IMR-90 (cell line): Measurements from ENCODE around the gene DDX39A. TPM values are rescaled to one million over a fixed set of nuclear protein-coding genes. Genes with fewer than 3 reads are reported as not detected.

Source experiments
- ATAC-seq: fragments of 200-7000 bp; cut with Tn5 transposase; 2 replicates; pipeline ENCODE4 v1.9.1; 2020; ENCODE audit warnings: low read depth, mild to moderate bottlenecking, moderate library complexity
- BruUV-seq: library from RNA; stranded (reverse); fragments of 400-500 nt; replicated peaks from 2 replicates; lab custom pipeline; 2021; lab: Mats Ljungman, UMichigan
- CTCF ChIA-PET: fragments of 300-600 bp; formaldehyde crosslinking; extraction: SDS; loops from one replicate; lab custom pipeline; 2021; ENCODE audit warnings: antibody characterized with exemption; lab: Yijun Ruan, JAX
- POLR2A ChIA-PET: fragments of 300-600 bp; sonication (Branson Sonifier 250); formaldehyde crosslinking; loops from one replicate; lab custom pipeline; 2022; ENCODE audit warnings: antibody characterized with exemption; ENCODE audit not compliant: unreplicated experiment; lab: Charles Lee
- DNase-seq: peaks from one replicate; pipeline ENCODE4 v3.0.0; 2013
- H2AFZ ChIP-seq: replicated peaks from 2 replicates; pipeline ENCODE3; 2013; ENCODE audit warnings: low read length, mild to moderate bottlenecking; ENCODE audit not compliant: poor library complexity
- H2AK5ac ChIP-seq: 2 replicates; pipeline ENCODE4 v1.6.1; 2013; ENCODE audit warnings: low read depth, low read length, inconsistent platforms
- H2AK9ac ChIP-seq: replicated peaks from 2 replicates; pipeline ENCODE3; 2013; ENCODE audit warnings: mild to moderate bottlenecking, low read depth, low read length, moderate library complexity; ENCODE audit not compliant: poor library complexity
- H2BK120ac ChIP-seq: 2 replicates; pipeline ENCODE4 v1.6.1; 2013; ENCODE audit warnings: low read depth, low read length, inconsistent platforms
- H2BK15ac ChIP-seq: 3 replicates; pipeline ENCODE4 v1.6.1; 2013; ENCODE audit warnings: low read depth, low read length, inconsistent platforms
- H2BK20ac ChIP-seq: 2 replicates; pipeline ENCODE4 v1.6.1; 2013; ENCODE audit warnings: low read depth, mild to moderate bottlenecking, inconsistent platforms, low read length, moderate library complexity
- H2BK5ac ChIP-seq: 2 replicates; pipeline ENCODE4 v1.6.1; 2013; ENCODE audit warnings: mild to moderate bottlenecking, low read depth, low read length, inconsistent platforms; ENCODE audit not compliant: poor library complexity, severe bottlenecking
- H3K14ac ChIP-seq: replicated peaks from 2 replicates; pipeline ENCODE4 v1.6.1; 2013; ENCODE audit warnings: low read depth, low read length, inconsistent platforms
- H3K18ac ChIP-seq: 2 replicates; pipeline ENCODE4 v1.6.1; 2013; ENCODE audit warnings: low read depth, low read length, control low read depth
- H3K23ac ChIP-seq: 2 replicates; pipeline ENCODE4 v1.6.1; 2013; ENCODE audit warnings: low read depth, low read length, inconsistent platforms
- H3K27ac ChIP-seq: 2 replicates; pipeline ENCODE4 v1.5.1; 2013; ENCODE audit warnings: mild to moderate bottlenecking, control low read depth, low read length; ENCODE audit not compliant: insufficient read depth
- H3K27me3 ChIP-seq: 2 replicates; pipeline ENCODE4 v1.6.1; 2013; ENCODE audit warnings: low read length; ENCODE audit not compliant: control insufficient read depth, insufficient read depth
- H3K36me3 ChIP-seq: 2 replicates; pipeline ENCODE4 v1.6.1; 2013; ENCODE audit warnings: low read length, mixed read lengths; ENCODE audit not compliant: control insufficient read depth, insufficient read depth
- H3K4ac ChIP-seq: 2 replicates; pipeline ENCODE4 v1.6.1; 2013; ENCODE audit warnings: low read depth, low read length, inconsistent platforms
- H3K4me1 ChIP-seq: 2 replicates; pipeline ENCODE4 v1.6.1; 2013; ENCODE audit warnings: low read length, mixed read lengths; ENCODE audit not compliant: control insufficient read depth, insufficient read depth
- H3K4me2 ChIP-seq: 2 replicates; pipeline ENCODE4 v1.6.1; 2013; ENCODE audit warnings: low read depth, mild to moderate bottlenecking, control low read depth, low read length, moderate library complexity
- H3K4me3 ChIP-seq: 2 replicates; pipeline ENCODE4 v1.5.1; 2013; ENCODE audit warnings: low read depth, mild to moderate bottlenecking, control low read depth, low read length, moderate library complexity; ENCODE audit not compliant: insufficient read depth
- H3K56ac ChIP-seq: 2 replicates; pipeline ENCODE4 v1.6.1; 2013; ENCODE audit warnings: low read length, inconsistent platforms; ENCODE audit not compliant: insufficient read depth; ENCODE audit errors: extremely low read depth
- H3K79me1 ChIP-seq, 2 experiments: 2 replicates each; pipeline ENCODE4 v1.6.1; 2013; ENCODE audit warnings: low read length in 2 of 2, inconsistent platforms in 1 of 2, low read depth in 1 of 2
- H3K9ac ChIP-seq: 2 replicates; pipeline ENCODE4 v1.6.1; 2013; ENCODE audit warnings: low read depth, low read length, control low read depth
- H3K9me1 ChIP-seq: 2 replicates; pipeline ENCODE4 v1.6.1; 2013; ENCODE audit warnings: low read length, inconsistent platforms; ENCODE audit not compliant: insufficient read depth
- H3K9me3 ChIP-seq: 2 replicates; pipeline ENCODE4 v1.6.1; 2013; ENCODE audit warnings: low read length; ENCODE audit not compliant: control insufficient read depth, insufficient read depth
- H4K20me1 ChIP-seq: 2 replicates; pipeline ENCODE4 v1.6.1; 2013; ENCODE audit warnings: low read length, inconsistent platforms; ENCODE audit not compliant: insufficient read depth
- H4K5ac ChIP-seq: 2 replicates; pipeline ENCODE4 v1.6.1; 2013; ENCODE audit warnings: mild to moderate bottlenecking, low read depth, low read length, control low read depth
- H4K8ac ChIP-seq, 2 experiments: 2 replicates each; pipeline ENCODE4 v1.6.1; 2013; ENCODE audit warnings: low read depth in 2 of 2, low read length in 2 of 2, control low read depth in 1 of 2, inconsistent platforms in 1 of 2
- H4K91ac ChIP-seq: 2 replicates; pipeline ENCODE4 v1.6.1; 2013; ENCODE audit warnings: low read depth, low read length, inconsistent platforms; ENCODE audit not compliant: insufficient read depth
- CTCF ChIP-seq: conservative IDR thresholded peaks from 2 replicates; pipeline ENCODE4 v1.5.1; 2012; ENCODE audit warnings: mild to moderate bottlenecking, low read depth, low read length, improper control_type of control experiment
- MAZ ChIP-seq: IDR thresholded peaks from 2 replicates; pipeline ENCODE4 v1.6.1; 2012; ENCODE audit warnings: low read depth, mild to moderate bottlenecking, low read length, improper control_type of control experiment, moderate library complexity, borderline replicate concordance
- RFX5 ChIP-seq: IDR thresholded peaks from 2 replicates; pipeline ENCODE4 v1.8.0; 2012; ENCODE audit warnings: low read depth, mild to moderate bottlenecking, low read length, moderate library complexity
- WGBS, 2 experiments: methylation state at CpG; one replicate each; pipeline versions ENCODE4 v1.1.5 to v1.1.7; 2013; ENCODE audit warnings: missing lambda C conversion rate in 2 of 2; ENCODE audit not compliant: insufficient read length in 1 of 2; ENCODE audit errors: extremely low coverage in 2 of 2; 5-methylcytosine and 5-hydroxymethylcytosine counted together
- dilution Hi-C: fragments of 300-500 bp; cut with HindIII; formaldehyde crosslinking; loops from one replicate; pipeline ENCODE4 v1.14.3; 2018; ENCODE audit warnings: low sequenced_read_pairs; ENCODE audit not compliant: unreplicated experiment
- in situ Hi-C: fragments of 300-500 bp; cut with MboI; formaldehyde crosslinking; loops from 3 replicates; pipeline ENCODE4 v1.14.3; 2019; ENCODE audit warnings: low sequenced_read_pairs, inconsistent platforms, mixed read lengths
- intact Hi-C: fragments of 100-400 bp; cut with micrococcal nuclease; formaldehyde crosslinking; loops from 2 replicates; pipeline ENCODE4 v1.10.0; 2022
- polyA plus RNA-seq, 3 experiments: library from polyadenylated mRNA; depleted of rRNA; stranded (reverse); fragments of >200 nt; gene quantifications; 2 replicates each; pipeline ENCODE4 v1.2.3, GENCODE V29; 2012; ENCODE audit warnings: low replicate concordance in 1 of 3
- total RNA-seq: library from RNA; depleted of rRNA; stranded (reverse); fragments of >200 nt; gene quantifications from 2 replicates; pipeline ENCODE4 v1.2.3, GENCODE V29; 2012

The DDX39A gene
- total and polyA plus RNA-seq, 2 of the 4 experiments (the other 2 are of a cell fraction): 82.5 to 83.0 TPM

- Histone ChIP-seq H3K56ac (no peak overlapping the region), H2BK5ac (no peak overlapping the region), H2BK15ac (no peak overlapping the region), H3K23ac (no peak overlapping the region), H4K20me1 (peaks cover 19% of the 10 kb centered on the region), H3K27me3 (no peaks in the 10 kb centered on the region), H2BK20ac (no peak overlapping the region), H4K91ac (no peak overlapping the region), H3K18ac (no peak overlapping the region), H3K9me3 (no peaks in the 10 kb centered on the region), H4K5ac (no peak overlapping the region), H3K36me3 (peaks cover 47% of the 10 kb centered on the region), H3K27ac (no peak overlapping the region), H2BK120ac (no peak overlapping the region), H4K8ac (no peak overlapping the region), H2AFZ (peak overlapping the region; percentile 32), H3K14ac (no peak overlapping the region), H2AK9ac (peak overlapping the region; percentile 16), H2AK5ac (no peak overlapping the region), H3K4ac (no peak overlapping the region), H3K4me2 (no peak overlapping the region), H3K79me1 (peaks cover 4 to 51% of the 10 kb centered on the region in 2 experiments), H3K4me3 (no peak overlapping the region), H3K9ac (no peak overlapping the region), H3K4me1 (peaks cover 2% of the 10 kb centered on the region; the same call in 1 of the 2 replicates), H3K9me1 (peaks cover 28% of the 10 kb centered on the region)
- in situ Hi-C loops: no loop called here
- no peak for TF ChIP-seq CTCF
- TF ChIP-seq MAZ: no peak
- TF ChIP-seq RFX5: no peak
- POLR2A ChIA-PET: no interaction called here
- WGBS, 2 experiments: 93% methylated on average over 4 of the region's 16 CpGs; no CpG with 5 or more reads in 1 of the 2 experiments
- CTCF ChIA-PET: no interaction called here
- dilution Hi-C loops: no loop called here
- intact Hi-C loops: no loop called here
- ATAC-seq: no peak
- DNase-seq: no peak
- BruUV-seq: no TSS peak
Observed at GRCh38 chr19:14442891-14443631, 23.9 kb upstream of the DDX39A start.
